GM18870 (cell line): ENCODE data around the gene ATP2A2.
"Not testable (repeated sequence)": the region's sequence is repeated elsewhere in the genome, so short reads cannot be mapped to it uniquely, and the experiment has no call there.

Experiments used
- ATAC-seq: cut with Tn5 transposase; IDR thresholded peaks from one replicate; pipeline ENCODE4 v1.9.1; 2021; ENCODE audit warnings: moderate library complexity; ENCODE audit not compliant: unreplicated experiment

Gene ATP2A2

GRCh38 chr12:110340261-110340660 is 59.2 kb downstream of the ATP2A2 start:
- ATAC-seq: not testable (repeated sequence)

- no peak for ATAC-seq
These were observed 59.7 kb downstream of the ATP2A2 start for GRCh38 chr12:110340706-110341105.

GRCh38 chr12:110342157-110342556 is 61.1 kb downstream of the ATP2A2 start:
- no peak for ATAC-seq

GRCh38 chr12:110343114-110343513 is 62.1 kb downstream of the ATP2A2 start:
- no peak for ATAC-seq

GRCh38 chr12:110343736-110344555 is 62.9 kb downstream of the ATP2A2 start:
- ATAC-seq: no peak

GRCh38 chr12:110344657-110345056 is 63.6 kb downstream of the ATP2A2 start:
- ATAC-seq: no peak

- no peak for ATAC-seq
These were observed 64.2 kb downstream of the ATP2A2 start for GRCh38 chr12:110345176-110345661.

GRCh38 chr12:110345963-110346362 is 64.9 kb downstream of the ATP2A2 start:
- ATAC-seq: no peak

GRCh38 chr12:110347767-110348166 is 66.7 kb downstream of the ATP2A2 start:
- no peak for ATAC-seq

- ATAC-seq: no peak
These were observed 67.5 kb downstream of the ATP2A2 start for GRCh38 chr12:110348431-110349059.

- ATAC-seq: no peak
These were observed 68.0 kb downstream of the ATP2A2 start for GRCh38 chr12:110349096-110349495.

- ATAC-seq: no peak
These were observed 68.6 kb downstream of the ATP2A2 start for GRCh38 chr12:110349514-110350151.

- no peak for ATAC-seq
These were observed 70.1 kb downstream of the ATP2A2 start for GRCh38 chr12:110351119-110351518.

GRCh38 chr12:110352401-110352800 is 71.4 kb downstream of the ATP2A2 start:
- ATAC-seq: no peak

- ATAC-seq: no peak
These were observed 72.3 kb downstream of the ATP2A2 start for GRCh38 chr12:110353211-110353965.

GRCh38 chr12:110354172-110354780 is 73.2 kb downstream of the ATP2A2 start:
- ATAC-seq: no peak

GRCh38 chr12:110355073-110355472 is 74.0 kb downstream of the ATP2A2 start:
- no peak for ATAC-seq

GRCh38 chr12:110358384-110359097 is 77.5 kb downstream of the ATP2A2 start:
- ATAC-seq: not testable (repeated sequence)

- ATAC-seq: no peak
These were observed 80.2 kb downstream of the ATP2A2 start for GRCh38 chr12:110361216-110361615.
